ENCODE measurements around the gene JAG2.

Gene JAG2

DNA sequence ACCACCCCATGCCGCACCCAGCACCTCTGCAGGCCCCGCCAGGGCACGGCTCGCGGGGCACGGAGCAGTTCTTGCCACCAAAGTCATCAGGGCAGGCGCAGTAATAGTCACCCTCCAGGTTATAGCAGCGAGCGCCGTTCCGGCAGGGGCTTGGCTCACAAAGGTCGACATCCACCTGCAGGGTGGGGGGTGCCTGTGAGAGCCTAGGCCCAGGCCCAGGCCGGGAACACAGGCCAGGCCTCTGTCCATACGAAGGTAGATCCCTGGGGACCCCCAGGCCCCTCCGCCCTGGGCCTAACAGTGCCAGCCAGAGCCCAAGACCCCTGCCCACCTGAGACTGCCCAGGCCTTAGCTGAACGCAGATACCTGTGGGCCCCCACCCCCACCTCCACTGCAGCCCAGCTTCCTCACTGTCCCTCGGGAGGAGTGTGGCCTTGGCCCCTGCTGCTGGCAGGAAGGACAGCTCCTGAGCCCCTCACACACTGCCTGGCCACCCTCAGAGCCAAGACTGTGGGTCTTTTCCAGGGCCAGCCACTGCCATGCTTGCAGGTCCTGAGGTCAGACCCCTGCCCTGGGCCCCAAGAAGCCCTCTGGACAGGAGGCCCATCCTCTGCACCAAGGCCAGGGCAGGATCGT lies 19.3 kb downstream of the JAG2 start:
- DNase-seq, result no peak

GRCh38 chr14:105148604-105149145 lies 19.9 kb downstream of the JAG2 start:
- no peak for DNase-seq

GRCh38 chr14:105147671-105148603 lies 20.6 kb downstream of the JAG2 start:
- DNase-seq, result no peak

DNA sequence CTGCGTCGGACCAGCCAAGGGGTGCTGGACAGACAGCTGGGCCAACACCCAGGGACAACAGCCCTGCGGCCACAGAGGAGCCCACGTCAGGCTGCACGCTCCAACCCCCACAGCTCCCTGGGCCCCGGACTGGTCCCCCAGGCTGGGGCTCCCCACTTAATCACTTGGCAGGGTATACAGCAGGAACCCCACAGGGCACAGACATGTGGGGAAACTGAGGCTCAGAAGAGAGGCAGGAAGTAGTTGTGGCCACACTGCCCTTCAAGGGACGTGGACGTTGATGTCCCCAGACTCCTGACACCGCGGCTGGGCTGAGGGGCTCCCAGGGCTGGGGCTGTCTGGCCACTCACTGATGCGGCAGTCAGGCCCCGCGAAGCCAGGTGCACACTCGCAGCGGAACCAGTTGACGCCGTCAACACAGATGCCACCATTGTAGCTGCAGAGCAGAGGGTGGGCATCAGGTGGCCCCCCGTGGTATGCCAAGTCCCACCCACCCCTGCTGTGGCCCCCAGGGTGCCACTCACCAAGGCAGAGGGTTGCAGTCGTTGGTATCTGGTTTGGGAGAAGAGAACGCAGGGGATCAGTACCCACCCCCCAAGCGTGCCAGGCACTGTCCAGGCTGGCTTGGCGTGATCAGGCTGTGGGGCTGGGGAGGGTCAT lies 21.5 kb downstream of the JAG2 start:
- DNase-seq, result no peak

DNA sequence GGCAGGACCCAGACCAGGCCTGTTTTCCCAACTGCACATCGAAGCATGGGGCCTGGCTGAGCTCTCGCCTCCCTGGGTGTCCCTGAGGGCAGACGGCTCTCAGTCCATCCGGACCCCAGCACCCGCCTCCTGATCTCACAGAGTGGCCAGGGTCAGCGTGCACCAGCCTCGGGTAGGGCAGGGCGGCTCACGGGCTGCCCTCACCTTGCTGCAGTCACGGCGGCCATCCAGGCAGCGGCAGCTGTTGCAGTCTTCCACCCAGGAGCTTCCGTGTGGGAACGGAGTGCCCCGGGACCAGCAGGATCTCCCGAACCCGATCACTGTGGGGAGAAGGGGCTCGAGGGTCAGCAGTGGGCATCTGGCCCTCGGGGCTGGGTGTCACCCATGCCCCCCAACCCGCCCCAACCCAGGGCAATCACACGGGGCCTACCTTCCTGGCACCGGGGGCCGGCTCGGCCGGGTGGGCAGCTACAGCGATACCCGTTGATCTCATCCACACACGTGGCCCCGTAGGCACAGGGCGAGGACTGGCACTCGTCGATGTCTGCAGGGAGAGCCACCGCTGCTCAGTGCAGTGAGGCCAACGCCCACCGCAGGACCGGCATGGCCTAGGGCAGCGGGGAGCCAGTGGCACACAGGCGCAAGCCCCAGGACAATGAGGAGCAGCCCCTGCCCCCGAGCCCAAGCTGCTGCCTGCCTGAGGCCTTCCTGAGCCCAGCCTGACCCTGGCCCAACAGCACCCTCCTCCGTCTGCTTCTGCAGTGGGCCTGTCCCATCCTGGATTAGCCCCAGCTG lies 22.2 kb downstream of the JAG2 start:
- no peak for DNase-seq

DNA sequence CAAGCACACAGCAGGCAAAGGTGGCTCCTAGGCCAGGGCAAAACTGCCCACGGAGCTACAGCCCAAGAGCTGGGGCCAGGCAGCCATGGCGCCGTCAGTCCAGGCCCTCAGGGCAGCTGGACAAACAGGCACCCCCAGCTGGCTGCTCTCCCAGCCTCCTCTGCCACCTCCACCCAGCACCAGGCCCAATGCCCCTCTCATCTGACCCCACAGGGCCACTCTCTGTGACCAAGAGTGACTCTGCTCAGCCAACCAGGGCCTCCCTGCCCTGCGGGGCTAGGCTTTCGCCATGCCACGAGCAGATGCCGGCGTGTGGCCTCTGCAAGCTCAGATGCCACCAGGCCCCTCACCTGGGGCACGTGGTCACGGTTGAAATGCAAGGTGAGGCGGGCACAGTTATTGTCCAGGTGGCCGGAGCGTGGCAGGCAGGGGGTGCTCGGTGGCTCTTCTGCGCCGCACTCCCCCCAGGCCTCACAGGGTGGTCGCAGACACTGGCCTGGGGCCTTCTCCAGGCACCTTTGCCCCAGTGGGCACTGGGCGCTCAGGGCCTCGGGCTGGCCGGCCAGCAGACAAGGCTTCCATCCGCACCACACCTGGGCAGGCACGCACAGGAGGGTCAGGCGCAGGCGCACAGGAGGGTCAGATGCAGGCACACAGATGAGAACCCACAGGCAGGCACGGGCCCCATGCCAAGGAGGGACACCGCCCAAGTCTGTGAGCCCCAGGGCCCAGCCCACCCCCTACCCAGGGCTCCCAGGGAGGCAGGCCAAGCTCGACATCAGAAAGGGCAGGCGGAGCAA lies 23.0 kb downstream of the JAG2 start:
- DNase-seq, result no peak

- DNase-seq, result no peak
Measured at GRCh38 chr14:105144666-105145380, 23.8 kb downstream of the JAG2 start.

- no peak for DNase-seq
Measured at GRCh38 chr14:105144026-105144665, 24.4 kb downstream of the JAG2 start.

- no peak for DNase-seq
Measured at GRCh38 chr14:105143451-105144025, 25.0 kb downstream of the JAG2 start.

- DNase-seq, result no peak
Measured at GRCh38 chr14:105142651-105143450, 25.7 kb downstream of the JAG2 start.

- no peak for DNase-seq
Measured at GRCh38 chr14:105141486-105142281, 26.9 kb downstream of the JAG2 start.

- no peak for DNase-seq
Measured at GRCh38 chr14:105141026-105141425, 27.6 kb downstream of the JAG2 start.

DNA sequence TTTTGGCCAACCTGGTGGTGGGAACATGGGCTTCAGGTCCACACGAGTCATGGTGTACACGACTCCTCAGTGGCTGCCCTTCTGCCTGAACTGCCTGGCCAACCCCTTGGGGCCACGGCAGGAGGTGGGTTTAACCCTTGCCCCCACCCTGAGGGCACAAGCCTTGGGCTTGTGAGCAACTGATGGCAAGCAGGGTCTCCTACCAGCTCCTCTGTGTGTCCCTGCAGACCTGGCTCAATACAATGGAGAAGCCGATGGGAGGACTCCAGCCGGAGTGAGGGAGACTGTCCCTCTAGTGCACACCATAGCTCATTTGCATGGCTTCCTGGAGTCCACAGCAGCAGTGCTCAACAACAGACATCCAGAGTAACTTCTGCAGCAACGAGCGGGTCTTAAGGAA lies 28.0 kb downstream of the JAG2 start:
- no peak for DNase-seq

DNA sequence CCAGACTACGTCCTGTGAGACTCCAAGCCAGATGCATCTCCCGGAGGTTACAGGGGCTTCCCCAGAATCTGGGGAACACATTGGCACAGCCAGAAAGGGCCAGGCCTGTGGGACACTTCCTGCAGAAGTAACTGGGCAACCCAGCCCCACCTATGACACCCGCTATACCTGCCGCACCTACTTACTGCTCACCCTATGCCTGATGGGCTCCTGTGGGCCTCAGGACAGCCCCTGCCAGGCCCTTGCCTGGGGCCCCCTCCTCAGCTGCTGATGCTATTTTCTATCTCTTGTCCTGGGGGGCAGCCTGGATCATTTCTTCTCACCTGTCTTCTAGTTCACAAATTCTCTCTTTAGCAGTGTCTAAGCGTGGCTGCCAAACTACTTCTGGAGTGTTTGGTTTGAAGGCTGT lies 28.7 kb downstream of the JAG2 start:
- no peak for DNase-seq

DNA sequence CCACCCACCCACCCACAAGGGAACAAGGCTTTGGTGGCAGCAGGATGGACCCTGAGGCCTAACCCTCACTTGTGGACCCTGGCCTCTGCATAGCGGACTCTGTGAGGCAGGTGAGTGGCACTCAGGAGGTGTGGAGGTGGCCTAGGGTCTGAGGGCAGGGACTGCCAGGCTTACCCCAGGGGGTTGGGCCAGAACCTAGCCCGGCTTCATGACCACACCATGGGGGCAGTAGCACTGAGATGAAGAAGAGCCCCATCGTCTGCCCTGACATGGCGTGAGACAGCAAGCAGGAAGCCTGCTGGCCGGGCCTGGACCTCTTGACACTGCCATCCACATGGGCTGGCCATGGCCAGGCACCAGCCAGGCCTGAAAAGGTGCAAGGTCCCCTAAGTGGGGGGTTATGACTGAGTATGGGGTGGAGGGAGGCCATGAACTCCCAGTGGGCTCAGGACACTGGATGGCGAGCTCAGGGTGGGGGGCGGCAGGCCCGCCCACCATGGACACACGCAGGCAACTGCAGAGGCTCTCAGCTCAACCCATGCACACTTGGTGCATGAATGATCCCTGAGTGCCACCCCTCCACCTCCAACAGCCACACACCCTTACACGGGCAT lies 29.3 kb downstream of the JAG2 start:
- DNase-seq, result no peak

- DNase-seq, result no peak
Measured at GRCh38 chr14:105138551-105139111, 29.9 kb downstream of the JAG2 start.

DNA sequence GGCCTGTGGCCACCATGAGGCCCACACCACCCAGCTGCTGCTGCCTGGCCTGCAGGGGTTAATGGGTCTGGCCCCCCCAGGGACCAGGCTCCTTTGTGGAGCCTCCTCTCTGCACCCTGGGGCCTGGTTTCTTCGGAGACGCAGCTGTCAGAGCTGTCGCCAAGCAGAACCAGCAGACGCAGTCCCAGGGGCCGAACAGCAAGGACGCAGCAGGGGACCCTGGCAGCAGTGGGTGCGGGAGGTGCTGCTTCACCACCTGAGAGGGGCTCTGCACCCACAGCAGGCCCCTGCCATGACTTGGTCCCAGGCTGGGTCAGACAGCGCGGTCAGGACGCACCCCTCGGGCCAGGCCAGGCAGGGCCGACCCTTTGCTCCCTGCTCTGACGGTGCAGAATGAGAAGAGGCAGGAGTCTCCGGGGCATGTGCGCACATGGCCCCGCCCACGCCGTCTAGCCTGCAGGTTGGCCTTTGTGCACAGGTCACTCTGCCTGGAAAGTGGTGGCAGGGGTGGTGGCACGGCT lies 30.5 kb downstream of the JAG2 start:
- no peak for DNase-seq
